GM19043 (cell line): Measurements from ENCODE around the gene JMJD8.

ENCODE experiments used
- ATAC-seq: cut with Tn5 transposase; IDR thresholded peaks from one replicate; pipeline ENCODE4 v1.9.1; 2021; ENCODE audit warnings: low read depth; ENCODE audit not compliant: unreplicated experiment

The JMJD8 gene

GRCh38 chr16:645852-646678 lies 38.1 kb downstream of the JMJD8 start:
- ATAC-seq, result no peak

GRCh38 chr16:644556-644955 lies 39.6 kb downstream of the JMJD8 start:
- no peak for ATAC-seq

- no peak for ATAC-seq
Observed at GRCh38 chr16:643050-643368, 41.1 kb downstream of the JMJD8 start.

- no peak for ATAC-seq
Observed at GRCh38 chr16:642189-643049, 41.7 kb downstream of the JMJD8 start.

- ATAC-seq, result no peak
Observed at GRCh38 chr16:641326-642188, 42.6 kb downstream of the JMJD8 start, which contains the start of gene MCRIP2. Gene MCRIP2 (plus strand): TSS chr16:641828. CDS start chr16:641992, 164 bp downstream.

- no peak for ATAC-seq
Observed at GRCh38 chr16:640614-641013, 43.5 kb downstream of the JMJD8 start.

- no peak for ATAC-seq
Observed at GRCh38 chr16:638836-639235, 45.3 kb downstream of the JMJD8 start.

GRCh38 chr16:638034-638543 lies 46.0 kb downstream of the JMJD8 start:
- ATAC-seq, result no peak

- no peak for ATAC-seq
Observed at GRCh38 chr16:637081-638018, 46.8 kb downstream of the JMJD8 start.

- peak; percentile 69 for ATAC-seq
Observed at GRCh38 chr16:636206-637080, 47.7 kb downstream of the JMJD8 start, which contains the start of gene METTL26. Gene METTL26 (minus strand): TSS chr16:636305. CDS start chr16:636290, 15 bp downstream.

- no peak for ATAC-seq
Observed at GRCh38 chr16:635573-636205, 48.4 kb downstream of the JMJD8 start.

- ATAC-seq, result no peak
Observed at GRCh38 chr16:634996-635395, 49.1 kb downstream of the JMJD8 start.

GRCh38 chr16:634051-634670 lies 50.0 kb downstream of the JMJD8 start:
- ATAC-seq, result no peak

- ATAC-seq, result no peak
Observed at GRCh38 chr16:633336-634050, 50.6 kb downstream of the JMJD8 start.

GRCh38 chr16:632486-633335 lies 51.4 kb downstream of the JMJD8 start:
- ATAC-seq, result no peak

GRCh38 chr16:631808-632358 lies 52.3 kb downstream of the JMJD8 start:
- no peak for ATAC-seq
